GM12891 (cell line): ENCODE measurements around the gene SMAP1.

Experiments
- POLR2A ChIP-seq: IDR thresholded peaks from 2 replicates; pipeline ENCODE4 v1.6.1; 2011; ENCODE audit warnings: low read depth, low read length, control low read depth
- TAF1 ChIP-seq: IDR thresholded peaks from 2 replicates; pipeline ENCODE4 v1.6.1; 2011; ENCODE audit warnings: low read depth, low read length, control low read depth

- no peak for TF ChIP-seq POLR2A
- TF ChIP-seq TAF1 = no peak
Measured at GRCh38 chr6:70708448-70708847, 40.8 kb downstream of the SMAP1 start.
